Stimulated activated naive CD8-positive, alpha-beta T cell treated with anti-CD3 and anti-CD28 coated beads, Interleukin-15, amount 100 ng/mL, for 72 hours (primary cell): ENCODE data around the gene HSPB6.

Experiments used
- ATAC-seq: fragments of 150-1000 bp; cut with Tn5 transposase; 2 replicates; pipeline ENCODE4 v1.10.0; 2021; ENCODE audit warnings: mild to moderate bottlenecking, moderate library complexity
- DNase-seq, 2 donors: peaks; one replicate each; pipeline ENCODE4 v3.0.0; 2021 to 2022
- H3K27ac Mint-ChIP-seq, 2 donors: one replicate each; pipeline ENCODE4 v1.8.0; 2022; ENCODE audit warnings: mild to moderate bottlenecking in 2 of 2, mixed read lengths in 2 of 2, moderate library complexity in 2 of 2
- H3K27me3 Mint-ChIP-seq: one replicate; pipeline ENCODE4 v1.8.0; 2022; ENCODE audit warnings: mixed read lengths
- H3K4me1 Mint-ChIP-seq: one replicate; pipeline ENCODE4 v1.8.0; 2022; ENCODE audit warnings: mild to moderate bottlenecking, mixed read lengths
- H3K4me3 Mint-ChIP-seq, 2 donors: one replicate each; pipeline ENCODE4 v1.8.0; 2022; ENCODE audit warnings: mild to moderate bottlenecking in 2 of 2, mixed read lengths in 2 of 2, moderate library complexity in 1 of 2
- H3K9me3 Mint-ChIP-seq, 2 donors: one replicate each; pipeline ENCODE4 v1.8.0; 2022; ENCODE audit warnings: mixed read lengths in 2 of 2

HSPB6 gene

GRCh38 chr19:35789195-35789977 is 32.6 kb upstream of the HSPB6 start:
- ATAC-seq: no peak

GRCh38 chr19:35788205-35788960 is 31.6 kb upstream of the HSPB6 start:
- Mint-ChIP-seq H3K27me3 (no peaks in the 10 kb centered on the region), H3K4me3 (no peak overlapping the region), H3K27ac (no peak overlapping the region), H3K4me1 (no peaks in the 10 kb centered on the region), H3K9me3 (no peaks in the 10 kb centered on the region)
- ATAC-seq: no peak
- DNase-seq: no peak

More at GRCh38 chr19:35789195-35789977, 32.6 kb upstream of the HSPB6 start:
- Mint-ChIP-seq H3K4me3 (no peak overlapping the region), H3K9me3 (no peaks in the 10 kb centered on the region), H3K27me3 (peaks cover 8% of the 10 kb centered on the region), H3K4me1 (no peaks in the 10 kb centered on the region), H3K27ac (peak overlapping the region in 1 of 2 donors; percentile 85)
- no peak for DNase-seq

GRCh38 chr19:35787227-35787799 is 30.5 kb upstream of the HSPB6 start:
- Mint-ChIP-seq H3K4me1 (no peaks in the 10 kb centered on the region), H3K9me3 (no peaks in the 10 kb centered on the region), H3K4me3 (no peak overlapping the region), H3K27ac (no peak overlapping the region), H3K27me3 (no peaks in the 10 kb centered on the region)
- DNase-seq (no peak), ATAC-seq (no peak)

- no peaks in the 10 kb centered on the region for H3K9me3 Mint-ChIP-seq
- H3K4me1 Mint-ChIP-seq: no peaks in the 10 kb centered on the region
- H3K27me3 Mint-ChIP-seq: no peaks in the 10 kb centered on the region
- H3K27ac Mint-ChIP-seq: no peak overlapping the region
- ATAC-seq: peak; percentile 29
- no peak for DNase-seq
- H3K4me3 Mint-ChIP-seq: no peak overlapping the region
Measured at GRCh38 chr19:35786299-35787160, 29.7 kb upstream of the HSPB6 start.

- Mint-ChIP-seq H3K4me1 (no peaks in the 10 kb centered on the region), H3K4me3 (no peak overlapping the region), H3K27me3 (no peaks in the 10 kb centered on the region), H3K9me3 (no peaks in the 10 kb centered on the region), H3K27ac (no peak overlapping the region)
- DNase-seq (no peak), ATAC-seq (no peak)
Measured at GRCh38 chr19:35785339-35785627, 28.5 kb upstream of the HSPB6 start.

GRCh38 chr19:35784503-35785338 is 27.9 kb upstream of the HSPB6 start:
- Mint-ChIP-seq H3K4me1 (no peaks in the 10 kb centered on the region), H3K27ac (no peak overlapping the region), H3K4me3 (no peak overlapping the region), H3K27me3 (no peaks in the 10 kb centered on the region), H3K9me3 (no peaks in the 10 kb centered on the region)
- ATAC-seq (no peak), DNase-seq (no peak)

GRCh38 chr19:35783469-35784434 is 26.9 kb upstream of the HSPB6 start:
- no peak overlapping the region for H3K4me3 Mint-ChIP-seq
- H3K4me1 Mint-ChIP-seq: no peaks in the 10 kb centered on the region
- no peak for DNase-seq
- ATAC-seq: peak; percentile 2
- H3K27me3 Mint-ChIP-seq: no peaks in the 10 kb centered on the region
- H3K9me3 Mint-ChIP-seq: no peaks in the 10 kb centered on the region
- no peak overlapping the region for H3K27ac Mint-ChIP-seq

- no peak for DNase-seq
- ATAC-seq: no peak
- H3K4me1 Mint-ChIP-seq: no peaks in the 10 kb centered on the region
- H3K9me3 Mint-ChIP-seq: no peaks in the 10 kb centered on the region
- H3K27me3 Mint-ChIP-seq: no peaks in the 10 kb centered on the region
- peak overlapping the region in 1 of 2 donors; percentile 43 for H3K27ac Mint-ChIP-seq
- no peak overlapping the region for H3K4me3 Mint-ChIP-seq
Measured at GRCh38 chr19:35782589-35782988, 25.8 kb upstream of the HSPB6 start.

GRCh38 chr19:35781650-35782049 is 24.8 kb upstream of the HSPB6 start:
- no peak for ATAC-seq
- Mint-ChIP-seq H3K4me1 (peaks cover 3% of the 10 kb centered on the region), H3K9me3 (no peaks in the 10 kb centered on the region), H3K27me3 (no peaks in the 10 kb centered on the region), H3K4me3 (no peak overlapping the region), H3K27ac (no peak overlapping the region)
- no peak for DNase-seq

GRCh38 chr19:35780717-35781116 is 23.9 kb upstream of the HSPB6 start:
- no peak overlapping the region for H3K4me3 Mint-ChIP-seq
- H3K27ac Mint-ChIP-seq: no peak overlapping the region
- DNase-seq (no peak), ATAC-seq (no peak)
- peaks cover 12% of the 10 kb centered on the region for H3K4me1 Mint-ChIP-seq
- no peaks in the 10 kb centered on the region for H3K27me3 Mint-ChIP-seq
- no peaks in the 10 kb centered on the region for H3K9me3 Mint-ChIP-seq

GRCh38 chr19:35780058-35780457 is 23.2 kb upstream of the HSPB6 start:
- peaks cover 14% of the 10 kb centered on the region for H3K4me1 Mint-ChIP-seq
- no peaks in the 10 kb centered on the region for H3K9me3 Mint-ChIP-seq
- no peak overlapping the region for H3K27ac Mint-ChIP-seq
- H3K27me3 Mint-ChIP-seq: no peaks in the 10 kb centered on the region
- no peak overlapping the region for H3K4me3 Mint-ChIP-seq
- ATAC-seq (no peak), DNase-seq (no peak)

GRCh38 chr19:35779033-35779432 is 22.2 kb upstream of the HSPB6 start:
- no peaks in the 10 kb centered on the region for H3K9me3 Mint-ChIP-seq
- peaks cover 23% of the 10 kb centered on the region for H3K4me1 Mint-ChIP-seq
- no peak overlapping the region for H3K4me3 Mint-ChIP-seq
- no peak for DNase-seq
- no peaks in the 10 kb centered on the region for H3K27me3 Mint-ChIP-seq
- H3K27ac Mint-ChIP-seq: no peak overlapping the region
- ATAC-seq: no peak

GRCh38 chr19:35777961-35778360 is 21.1 kb upstream of the HSPB6 start:
- Mint-ChIP-seq H3K27me3 (no peaks in the 10 kb centered on the region), H3K27ac (no peak overlapping the region), H3K4me1 (peaks cover 23% of the 10 kb centered on the region), H3K4me3 (no peak overlapping the region), H3K9me3 (no peaks in the 10 kb centered on the region)
- ATAC-seq (no peak), DNase-seq (no peak)
